Peyer's patch (tissue), 4 donors: Measurements from ENCODE around the gene BRAF.

ENCODE experiments used
- CTCF ChIP-seq, 6 experiments: fragments of 450-650 bp in 4 of 6; fragments of 200-600 bp in 2 of 6; sonication (generic) in 1 of 6; IDR thresholded peaks; one replicate each; pipeline ENCODE4 v1.5.1; 2017 to 2019; ENCODE audit warnings: antibody characterized with exemption in 6 of 6, mild to moderate bottlenecking in 3 of 6, moderate library complexity in 1 of 6
- POLR2A ChIP-seq, 2 donors: fragments of 450-650 bp; IDR thresholded peaks; one replicate each; pipeline ENCODE4 v1.5.1; 2017; ENCODE audit warnings: antibody characterized with exemption in 2 of 2, mild to moderate bottlenecking in 2 of 2, moderate library complexity in 2 of 2

GRCh38 chr7:140673774-140674155, 251.0 kb downstream of the BRAF start:
- TF ChIP-seq CTCF (IDR thresholded peaks at IDR 0.05) (no peak), POLR2A (IDR thresholded peaks at IDR 0.05) (no peak)
